ENCODE data around the gene CACNA1G. TPM values are rescaled to one million over a fixed set of nuclear protein-coding genes. Genes with fewer than 3 reads are reported as not detected.
A peak's percentile ranks its signal among the peaks of the same experiment; 100 is the strongest.

The CACNA1G gene
- total RNA-seq, 2 donors from 2014 or later = 0.84 to 1.1 TPM

DNA sequence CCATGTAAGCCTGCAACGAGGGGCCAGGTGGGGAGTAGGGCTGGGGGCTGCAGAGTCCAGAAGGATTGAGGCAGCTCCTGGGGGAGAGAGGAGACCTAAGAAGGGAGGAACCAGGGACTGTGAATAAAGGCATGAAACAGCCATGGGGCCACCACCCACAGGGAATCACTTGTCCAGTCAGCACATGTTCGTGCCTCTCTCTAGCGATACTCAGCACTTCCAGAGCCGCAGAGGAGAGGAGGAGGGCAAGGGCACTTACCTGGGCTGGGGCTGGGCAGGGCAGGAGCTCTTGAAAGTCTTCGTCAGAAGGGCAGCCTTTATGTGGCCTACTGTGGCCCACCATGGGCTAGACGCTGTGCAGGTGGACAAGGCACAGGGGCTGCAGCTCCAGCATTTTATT is 24.2 kb downstream of the CACNA1G start:
- Histone ChIP-seq H3K36me3 (ENCODE audit: control insufficient read depth, insufficient read depth, low read length) (no peaks in the 10 kb centered on the region), H3K27me3 (ENCODE audit: control insufficient read depth, insufficient read depth, low read length, poor library complexity, severe bottlenecking) (no peaks in the 10 kb centered on the region), H3K9ac (ENCODE audit: extremely low read depth, low read length, poor library complexity, severe bottlenecking) (no peak overlapping the region), H3K9me3 (ENCODE audit: control insufficient read depth, low read length) (no peaks in the 10 kb centered on the region), H3K4me1 (ENCODE audit: control insufficient read depth, insufficient read depth, low read length) (peaks cover 12% of the 10 kb centered on the region), H3K27ac (ENCODE audit: low read depth, low read length) (no peak overlapping the region), H3K4me3 (ENCODE audit: low read length) (no peak overlapping the region)
- no peak overlapping the region for H3K4me3 Mint-ChIP-seq
- TF ChIP-seq CTCF (conservative IDR thresholded peaks at IDR 0.05) = no peak
- peaks cover 25% of the 10 kb centered on the region for H3K4me1 Mint-ChIP-seq
- no peak overlapping the region for H3K27ac Mint-ChIP-seq
- no peaks in the 10 kb centered on the region for H3K36me3 Mint-ChIP-seq (ENCODE audit: low read depth)
- peaks cover 6% of the 10 kb centered on the region for H3K27me3 Mint-ChIP-seq (ENCODE audit: insufficient read depth)
- DNase-seq = no peak
- H3K9me3 Mint-ChIP-seq = no peaks in the 10 kb centered on the region
- WGBS, 2 experiments (ENCODE audit: insufficient coverage in 1 of 2, insufficient read length in 1 of 2) = 81 to 95% methylated on average over 4 to 6 of the region's 6 CpGs

DNA sequence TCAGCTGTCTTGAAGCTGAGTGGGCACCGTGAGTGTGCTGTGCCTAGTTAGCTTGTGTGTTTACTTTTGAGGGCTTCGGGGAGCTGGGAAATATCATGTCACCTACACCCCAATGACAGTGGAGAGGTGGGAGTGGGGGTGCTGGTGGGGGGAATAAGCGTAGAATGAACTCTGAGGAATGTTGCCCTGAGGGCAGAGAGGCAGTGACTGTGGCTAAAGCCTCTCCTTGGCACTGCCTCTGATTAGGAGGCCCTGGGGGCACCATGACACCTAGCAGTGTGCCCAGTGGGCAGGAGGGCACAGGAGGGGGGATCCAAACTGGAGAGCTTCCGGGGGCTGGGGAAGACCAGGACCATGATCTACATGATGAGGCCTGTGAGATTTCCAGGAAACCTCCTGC is 24.8 kb downstream of the CACNA1G start:
- peaks cover 25% of the 10 kb centered on the region for H3K4me1 Mint-ChIP-seq
- Histone ChIP-seq H3K36me3 (ENCODE audit: control insufficient read depth, insufficient read depth, low read length) (no peaks in the 10 kb centered on the region), H3K4me1 (ENCODE audit: control insufficient read depth, insufficient read depth, low read length) (peaks cover 12% of the 10 kb centered on the region), H3K27ac (ENCODE audit: low read depth, low read length) (no peak overlapping the region), H3K9me3 (ENCODE audit: control insufficient read depth, low read length) (no peaks in the 10 kb centered on the region), H3K9ac (ENCODE audit: extremely low read depth, low read length, poor library complexity, severe bottlenecking) (no peak overlapping the region), H3K27me3 (ENCODE audit: control insufficient read depth, insufficient read depth, low read length, poor library complexity, severe bottlenecking) (no peaks in the 10 kb centered on the region), H3K4me3 (ENCODE audit: low read length) (no peak overlapping the region)
- H3K4me3 Mint-ChIP-seq = no peak overlapping the region
- 95 to 100% methylated on average over 1 to 4 of the region's 4 CpGs for WGBS, 2 experiments (ENCODE audit: insufficient coverage in 1 of 2, insufficient read length in 1 of 2)
- DNase-seq = no peak
- H3K36me3 Mint-ChIP-seq (ENCODE audit: low read depth) = no peaks in the 10 kb centered on the region
- TF ChIP-seq CTCF (conservative IDR thresholded peaks at IDR 0.05) = no peak
- H3K27ac Mint-ChIP-seq = no peak overlapping the region
- H3K27me3 Mint-ChIP-seq (ENCODE audit: insufficient read depth) = peaks cover 6% of the 10 kb centered on the region
- H3K9me3 Mint-ChIP-seq = no peaks in the 10 kb centered on the region

DNA sequence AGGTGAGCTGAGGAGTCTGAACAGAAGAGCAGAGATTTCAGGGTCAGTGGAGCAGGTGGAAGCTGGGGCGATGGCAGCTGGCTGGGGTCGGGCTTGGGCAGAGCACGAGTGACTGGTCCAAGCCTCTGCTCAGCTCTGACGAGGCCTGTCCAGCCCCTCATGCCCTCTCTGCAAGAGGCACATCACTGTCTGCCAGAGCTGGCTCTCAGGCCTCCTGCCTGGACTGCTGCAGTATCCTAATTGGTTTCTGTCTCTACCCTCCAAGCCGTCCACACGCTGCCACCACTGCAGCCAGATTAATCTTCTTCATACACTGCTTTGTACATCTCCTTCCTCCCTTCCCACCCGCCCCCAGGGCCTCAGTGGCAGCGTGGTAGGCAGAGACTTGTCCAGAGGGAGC is 25.4 kb downstream of the CACNA1G start:
- peaks cover 25% of the 10 kb centered on the region for H3K4me1 Mint-ChIP-seq

More for the DNA sequence above, 25.4 kb downstream of the CACNA1G start:
- Mint-ChIP-seq H3K27me3 (ENCODE audit: insufficient read depth) (peaks cover 6% of the 10 kb centered on the region), H3K27ac (peak overlapping the region; percentile 75), H3K9me3 (no peaks in the 10 kb centered on the region), H3K36me3 (ENCODE audit: low read depth) (no peaks in the 10 kb centered on the region), H3K4me3 (no peak overlapping the region)
- no peak for TF ChIP-seq CTCF (conservative IDR thresholded peaks at IDR 0.05)
- H3K27me3 ChIP-seq (ENCODE audit: control insufficient read depth, insufficient read depth, low read length, poor library complexity, severe bottlenecking) = no peaks in the 10 kb centered on the region
- peaks cover 12% of the 10 kb centered on the region for H3K4me1 ChIP-seq (ENCODE audit: control insufficient read depth, insufficient read depth, low read length)
- peak overlapping the region; percentile 71 for H3K27ac ChIP-seq (ENCODE audit: low read depth, low read length)
- 84 to 87% methylated on average over 8 of the region's 8 CpGs for WGBS, 2 experiments (ENCODE audit: insufficient coverage in 1 of 2, insufficient read length in 1 of 2)
- H3K4me3 ChIP-seq (ENCODE audit: low read length) = no peak overlapping the region
- no peaks in the 10 kb centered on the region for H3K36me3 ChIP-seq (ENCODE audit: control insufficient read depth, insufficient read depth, low read length)
- DNase-seq = no peak
- H3K9me3 ChIP-seq (ENCODE audit: control insufficient read depth, low read length) = no peaks in the 10 kb centered on the region
- no peak overlapping the region for H3K9ac ChIP-seq (ENCODE audit: extremely low read depth, low read length, poor library complexity, severe bottlenecking)

Data from endodermal cell (in vitro differentiated cells).